ENCODE results near the gene PARG.
"Not testable (repeated sequence)": the region's sequence is repeated elsewhere in the genome, so short reads cannot be mapped to it uniquely, and the experiment has no call there.

- not testable (repeated sequence) for TF ChIP-seq CTCF (optimal IDR thresholded peaks at IDR 0.05 in 1 of 3, IDR thresholded peaks at IDR 0.05 in 1 of 3, conservative IDR thresholded peaks at IDR 0.05 in 1 of 3; ENCODE audit: extremely low read depth in 1 of 3, insufficient read depth in 2 of 3, low read length in 3 of 3); EZH2 (IDR thresholded peaks at IDR 0.05; ENCODE audit: low read length)
Measured at GRCh38 chr10:49871462-49871861, 70.4 kb downstream of the PARG start.
